HG02610 (cell line): ENCODE data around the gene ARHGAP20.
"Not testable (repeated sequence)": the region's sequence is repeated elsewhere in the genome, so short reads cannot be mapped to it uniquely, and the experiment has no call there.

ENCODE experiments used
- ATAC-seq: cut with Tn5 transposase; IDR thresholded peaks from one replicate; pipeline ENCODE4 v1.9.1; 2021; ENCODE audit warnings: mild to moderate bottlenecking, moderate library complexity; ENCODE audit not compliant: unreplicated experiment

Gene ARHGAP20

DNA sequence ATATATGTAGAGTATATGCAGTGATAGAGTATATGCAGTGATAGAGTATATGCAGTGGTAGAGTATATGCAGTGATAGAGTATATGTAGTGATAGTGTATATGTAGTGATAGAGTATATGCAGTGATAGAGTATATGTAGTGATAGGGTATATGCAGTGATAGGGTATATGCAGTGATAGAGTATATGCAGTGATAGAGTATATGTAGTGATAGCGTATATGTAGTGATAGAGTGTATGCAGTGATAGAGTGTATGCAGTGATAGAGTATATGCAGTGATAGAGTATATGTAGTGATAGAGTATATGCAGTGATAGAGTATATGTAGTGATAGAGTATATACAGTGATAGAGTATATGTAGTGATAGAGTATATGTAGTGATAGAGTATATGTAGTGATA lies 92.9 kb downstream of the ARHGAP20 start:
- ATAC-seq = not testable (repeated sequence)

DNA sequence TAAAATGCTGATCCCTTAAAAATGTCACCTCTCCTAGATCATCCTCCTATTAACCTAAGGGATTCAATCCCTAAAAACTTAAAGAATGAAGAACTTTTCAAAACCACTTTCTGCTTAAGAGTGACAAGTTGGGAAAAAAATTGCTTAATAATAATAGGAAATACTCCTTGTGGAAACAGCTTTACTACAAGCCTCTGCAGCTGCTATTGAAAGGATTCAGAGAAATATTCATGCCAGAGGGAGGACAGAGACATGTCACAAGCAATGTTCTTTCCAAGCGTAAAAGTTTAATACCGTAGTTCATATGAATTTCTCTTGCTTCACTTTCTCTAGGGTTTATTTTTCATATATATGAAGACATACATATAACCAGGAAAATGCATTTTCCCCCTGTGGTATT lies 98.2 kb downstream of the ARHGAP20 start:
- ATAC-seq = no peak

GRCh38 chr11:110613197-110613918 lies 98.9 kb downstream of the ARHGAP20 start:
- no peak for ATAC-seq

GRCh38 chr11:110606415-110606814 lies 105.8 kb downstream of the ARHGAP20 start:
- no peak for ATAC-seq

- no peak for ATAC-seq
Measured at GRCh38 chr11:110601936-110602335, 110.3 kb downstream of the ARHGAP20 start.

DNA sequence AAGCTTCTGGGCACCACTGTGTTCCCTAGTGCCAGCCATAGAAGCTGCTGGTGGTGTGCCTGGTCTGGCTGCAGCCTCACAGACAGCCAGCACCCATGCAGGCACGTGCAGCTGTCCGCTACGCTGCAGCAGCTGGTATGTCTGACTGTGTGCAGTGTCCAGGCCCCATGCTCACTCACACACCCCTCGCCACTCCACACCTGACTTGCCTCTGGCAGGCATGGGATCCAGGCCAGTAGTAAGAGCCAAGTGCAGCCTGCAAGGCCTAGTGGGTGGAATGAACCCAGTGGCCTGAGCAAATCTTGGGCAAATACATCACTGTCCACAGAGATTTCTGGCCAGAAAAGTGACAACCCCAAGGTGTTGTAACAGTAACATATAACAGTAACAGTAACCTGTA lies 111.9 kb downstream of the ARHGAP20 start:
- no peak for ATAC-seq

DNA sequence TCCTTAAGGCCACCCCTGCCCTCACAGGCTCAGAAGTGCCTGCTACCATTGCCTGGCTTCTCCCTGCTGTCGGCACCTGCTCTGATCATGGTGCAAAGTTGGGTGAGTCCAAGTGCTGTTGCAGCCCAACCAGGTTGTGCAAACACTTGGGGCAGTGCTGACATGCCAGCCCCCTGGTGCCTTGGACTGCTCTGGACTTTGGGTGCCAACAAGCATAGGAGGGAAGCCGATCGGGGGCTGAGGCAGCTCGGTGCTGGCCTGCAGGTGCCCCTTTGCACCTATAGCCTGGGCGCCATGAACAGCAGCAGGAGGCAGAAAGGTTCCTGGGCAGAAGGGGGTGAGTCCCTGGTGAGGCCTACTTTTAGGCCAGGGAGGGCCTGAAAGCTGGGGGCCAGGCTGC lies 113.0 kb downstream of the ARHGAP20 start:
- ATAC-seq = no peak

GRCh38 chr11:110598725-110599124 lies 113.5 kb downstream of the ARHGAP20 start:
- ATAC-seq = no peak

DNA sequence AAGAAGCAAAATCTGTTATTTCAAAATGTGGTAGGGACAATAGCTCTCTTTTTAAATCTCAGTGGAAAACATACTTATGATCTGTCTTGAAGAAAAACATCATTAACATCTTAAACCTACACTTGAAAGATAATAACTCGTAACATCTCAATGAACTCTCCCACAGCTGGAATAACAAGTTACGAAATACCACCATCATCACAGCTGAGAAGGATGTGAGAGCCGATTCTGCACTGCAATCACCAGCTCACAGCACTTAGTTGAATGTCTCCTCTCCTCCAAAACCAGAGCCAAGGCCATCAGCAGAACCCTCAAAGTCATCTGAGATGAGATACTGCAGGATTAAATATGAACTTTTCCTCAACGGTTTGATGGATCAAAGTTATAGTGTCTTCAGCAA lies 124.3 kb downstream of the ARHGAP20 start:
- no peak for ATAC-seq

DNA sequence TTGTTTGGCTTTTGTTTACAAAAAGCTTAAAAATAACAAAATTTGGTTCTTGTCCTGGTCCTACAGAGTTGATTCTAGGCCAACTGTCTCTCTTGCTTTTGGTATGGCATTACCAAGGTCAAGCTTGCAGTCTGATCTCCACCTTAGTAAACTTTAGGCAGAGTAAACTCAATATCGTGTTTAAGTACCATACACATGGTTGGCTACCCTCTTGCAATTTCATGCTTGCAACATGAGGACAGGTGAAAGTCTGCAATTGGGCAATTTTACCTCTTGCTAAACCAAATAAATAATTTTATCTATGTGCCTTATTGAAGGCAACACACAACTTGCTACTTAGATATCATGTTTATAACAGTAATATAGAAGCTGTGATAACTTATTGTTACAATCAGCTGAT lies 125.1 kb downstream of the ARHGAP20 start:
- ATAC-seq = no peak

GRCh38 chr11:110584150-110584549 lies 128.1 kb downstream of the ARHGAP20 start:
- no peak for ATAC-seq

DNA sequence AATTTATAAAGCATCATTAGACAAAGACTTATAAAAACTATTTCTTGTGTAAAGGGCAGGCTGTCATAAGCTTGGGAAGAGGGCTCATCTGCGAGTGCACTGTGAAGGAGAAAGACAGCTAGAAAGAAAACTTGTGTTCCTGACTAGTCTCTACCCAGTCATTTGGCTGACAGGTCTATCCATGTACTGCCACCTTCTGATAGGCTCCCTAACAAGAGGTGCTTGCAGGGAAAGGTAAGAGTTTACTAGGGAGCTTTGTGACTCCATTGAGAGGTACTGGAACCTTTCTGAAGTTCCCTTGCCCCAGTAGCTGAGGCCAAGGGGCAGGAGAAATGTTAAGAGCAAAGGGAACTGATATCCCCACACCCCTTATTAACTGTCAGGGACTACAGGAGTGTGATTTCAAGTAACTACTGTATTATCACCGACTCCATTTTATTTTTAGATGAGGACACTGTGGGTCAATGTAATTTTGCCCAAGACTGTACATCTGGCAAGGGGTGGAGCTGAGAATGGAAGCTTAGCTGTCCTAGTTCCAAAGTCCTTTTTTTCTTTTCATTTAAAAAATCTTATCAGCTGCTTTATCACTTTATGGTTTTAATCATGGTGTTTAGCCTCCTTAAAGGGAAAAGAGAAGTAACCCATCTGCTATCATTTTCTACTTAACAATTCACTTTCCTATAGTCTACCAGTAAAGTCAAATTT lies 129.4 kb downstream of the ARHGAP20 start:
- ATAC-seq = no peak

- ATAC-seq = no peak
Measured at GRCh38 chr11:110580571-110580970, 131.7 kb downstream of the ARHGAP20 start.

GRCh38 chr11:110573411-110573810 lies 138.8 kb downstream of the ARHGAP20 start:
- no peak for ATAC-seq

- ATAC-seq = no peak
Measured at GRCh38 chr11:110571081-110571720, 141.0 kb downstream of the ARHGAP20 start.

DNA sequence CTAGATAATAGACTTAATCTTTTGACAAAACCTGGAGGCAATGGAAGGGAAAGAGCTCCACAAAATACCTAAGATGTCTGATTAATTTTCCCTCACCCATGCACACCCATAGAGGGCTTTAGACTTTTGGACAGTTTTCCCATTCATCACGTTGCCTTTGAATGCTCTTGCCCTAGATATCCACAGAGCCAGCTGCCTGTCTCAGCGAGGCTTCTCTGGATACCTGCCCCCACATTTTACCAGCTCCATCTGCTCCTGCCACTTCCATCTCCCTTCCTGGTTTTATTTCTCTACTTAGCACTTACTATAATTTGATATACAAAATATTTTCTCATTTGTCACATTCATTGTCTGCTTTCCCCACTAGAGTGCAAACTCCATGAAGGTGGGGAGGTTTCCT lies 145.7 kb downstream of the ARHGAP20 start:
- no peak for ATAC-seq

- no peak for ATAC-seq
Measured at GRCh38 chr11:110565357-110566336, 146.6 kb downstream of the ARHGAP20 start.

- ATAC-seq = no peak
Measured at GRCh38 chr11:110564676-110565356, 147.4 kb downstream of the ARHGAP20 start.

- no peak for ATAC-seq
Measured at GRCh38 chr11:110544779-110545178, 167.5 kb downstream of the ARHGAP20 start.

- no peak for ATAC-seq
Measured at GRCh38 chr11:110538154-110538553, 174.1 kb downstream of the ARHGAP20 start.
